ENCODE measurements around the gene SLC7A1. TPM values are rescaled to one million over a fixed set of nuclear protein-coding genes. Genes with fewer than 3 reads are reported as not detected.

SLC7A1 gene
- total RNA-seq, 4 donors from 2014 or later, result 46.0 to 72.8 (median 50.8) TPM

DNA sequence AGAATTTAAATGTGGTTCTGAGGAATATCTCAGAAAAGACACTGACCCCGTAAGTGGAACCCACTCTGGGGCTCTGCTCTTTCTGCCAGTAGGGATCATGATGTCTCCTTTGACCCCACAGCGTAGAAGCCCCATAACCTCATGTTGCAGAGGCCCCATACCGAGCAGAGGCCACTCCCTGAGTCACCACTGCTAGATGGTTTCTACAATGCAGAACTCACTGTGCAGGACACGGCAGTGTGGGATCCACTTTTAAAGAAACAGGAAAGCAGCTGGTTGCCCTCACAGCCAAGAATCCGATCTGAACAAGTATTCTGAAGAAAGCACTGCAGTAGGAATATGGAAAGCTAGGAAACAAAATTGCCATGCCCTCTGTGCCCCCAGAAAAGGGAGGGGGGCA is 4.2 kb downstream of the SLC7A1 start:
- intact Hi-C loops (cut with DNase I; ENCODE audit: low total_unique reads), result no loop called here
- WGBS, 2 donors, result 53 to 58% methylated on average over 5 of the region's 5 CpGs
- no peak overlapping the region for H3K4me3 ChIP-seq (ENCODE audit: low read depth, poor library complexity, severe bottlenecking)
- DNase-seq (ENCODE audit: low spot score in 2 of 2), result no peak
- TF ChIP-seq POLR2A (IDR thresholded peaks at IDR 0.05) (no peak), CTCF (IDR thresholded peaks at IDR 0.05) (no peak)

GRCh38 chr13:29589967-29590366 is 5.5 kb downstream of the SLC7A1 start:
- WGBS, 2 donors, result 58 to 68% methylated on average over 7 of the region's 7 CpGs

GRCh38 chr13:29589234-29589633 is 6.3 kb downstream of the SLC7A1 start:
- H3K4me3 ChIP-seq (ENCODE audit: low read depth, poor library complexity, severe bottlenecking), result no peak overlapping the region
- no peak for DNase-seq (ENCODE audit: low spot score in 2 of 2)
- no peak for TF ChIP-seq POLR2A (IDR thresholded peaks at IDR 0.05)
- TF ChIP-seq CTCF (IDR thresholded peaks at IDR 0.05), result no peak
- 68 to 90% methylated on average over 2 to 6 of the region's 6 CpGs for WGBS, 2 donors
- intact Hi-C loops (cut with DNase I; ENCODE audit: low total_unique reads), result no loop called here

More at GRCh38 chr13:29589967-29590366, 5.5 kb downstream of the SLC7A1 start:
- DNase-seq (ENCODE audit: low spot score in 2 of 2), result no peak
- TF ChIP-seq CTCF (IDR thresholded peaks at IDR 0.05) (no peak), POLR2A (IDR thresholded peaks at IDR 0.05) (no peak)
- intact Hi-C loops (cut with DNase I; ENCODE audit: low total_unique reads), result no loop called here
- no peak overlapping the region for H3K4me3 ChIP-seq (ENCODE audit: low read depth, poor library complexity, severe bottlenecking)

GRCh38 chr13:29587645-29588044 is 7.8 kb downstream of the SLC7A1 start:
- TF ChIP-seq POLR2A (IDR thresholded peaks at IDR 0.05) (no peak), CTCF (IDR thresholded peaks at IDR 0.05) (no peak)
- 26 to 43% methylated on average over 7 of the region's 7 CpGs for WGBS, 2 donors
- intact Hi-C loops (cut with DNase I; ENCODE audit: low total_unique reads), result no loop called here
- DNase-seq (ENCODE audit: low spot score in 2 of 2), result no peak
- no peak overlapping the region for H3K4me3 ChIP-seq (ENCODE audit: low read depth, poor library complexity, severe bottlenecking)

- no peak for DNase-seq (ENCODE audit: low spot score in 2 of 2)
- WGBS, 2 donors, result 59 to 70% methylated on average over 6 to 7 of the region's 7 CpGs
- intact Hi-C loops (cut with DNase I; ENCODE audit: low total_unique reads), result no loop called here
- TF ChIP-seq CTCF (IDR thresholded peaks at IDR 0.05) (no peak), POLR2A (IDR thresholded peaks at IDR 0.05) (no peak)
- no peak overlapping the region for H3K4me3 ChIP-seq (ENCODE audit: low read depth, poor library complexity, severe bottlenecking)
Measured at GRCh38 chr13:29583073-29583785, 12.3 kb downstream of the SLC7A1 start.

DNA sequence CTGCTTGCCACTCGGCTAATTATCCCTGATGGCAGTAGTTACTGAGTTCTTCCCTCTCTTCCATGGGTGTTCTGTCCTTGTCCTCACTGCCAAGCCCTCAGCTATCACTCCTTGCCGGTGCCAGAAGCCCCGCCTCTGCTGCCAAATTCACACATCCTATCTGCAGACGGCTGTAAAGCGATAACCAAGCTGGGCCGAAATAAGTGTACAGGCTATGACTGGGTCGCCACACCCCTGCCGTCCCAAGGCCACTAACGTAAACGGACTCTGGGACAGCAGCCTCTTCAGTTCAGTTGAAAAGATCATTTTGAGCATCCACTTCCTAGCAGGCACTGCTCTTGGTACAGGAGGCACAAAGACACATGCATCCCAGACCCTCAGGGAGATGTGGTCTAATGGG is 13.3 kb downstream of the SLC7A1 start:
- intact Hi-C loops (cut with DNase I; ENCODE audit: low total_unique reads), result no loop called here
- TF ChIP-seq CTCF (IDR thresholded peaks at IDR 0.05), result no peak
- no peak for TF ChIP-seq POLR2A (IDR thresholded peaks at IDR 0.05)

More for the DNA sequence above, 13.3 kb downstream of the SLC7A1 start:
- WGBS, 2 donors, result 44 to 47% methylated on average over 10 of the region's 10 CpGs
- no peak for DNase-seq (ENCODE audit: low spot score in 2 of 2)
- no peak overlapping the region for H3K4me3 ChIP-seq (ENCODE audit: low read depth, poor library complexity, severe bottlenecking)
